AG08396 (cell line): Measurements from ENCODE around the gene HPD.
A peak's percentile ranks its signal among the peaks of the same experiment; 100 is the strongest.

ENCODE experiments used
- DNase-seq: peaks from one replicate; pipeline ENCODE4 v3.0.0; 2012; ENCODE audit warnings: low spot score, mixed read lengths

The HPD gene

GRCh38 chr12:121828826-121829225, 29.8 kb downstream of the HPD start:
- no peak for DNase-seq

- no peak for DNase-seq
Observed at GRCh38 chr12:121828306-121828705, 30.4 kb downstream of the HPD start.

DNA sequence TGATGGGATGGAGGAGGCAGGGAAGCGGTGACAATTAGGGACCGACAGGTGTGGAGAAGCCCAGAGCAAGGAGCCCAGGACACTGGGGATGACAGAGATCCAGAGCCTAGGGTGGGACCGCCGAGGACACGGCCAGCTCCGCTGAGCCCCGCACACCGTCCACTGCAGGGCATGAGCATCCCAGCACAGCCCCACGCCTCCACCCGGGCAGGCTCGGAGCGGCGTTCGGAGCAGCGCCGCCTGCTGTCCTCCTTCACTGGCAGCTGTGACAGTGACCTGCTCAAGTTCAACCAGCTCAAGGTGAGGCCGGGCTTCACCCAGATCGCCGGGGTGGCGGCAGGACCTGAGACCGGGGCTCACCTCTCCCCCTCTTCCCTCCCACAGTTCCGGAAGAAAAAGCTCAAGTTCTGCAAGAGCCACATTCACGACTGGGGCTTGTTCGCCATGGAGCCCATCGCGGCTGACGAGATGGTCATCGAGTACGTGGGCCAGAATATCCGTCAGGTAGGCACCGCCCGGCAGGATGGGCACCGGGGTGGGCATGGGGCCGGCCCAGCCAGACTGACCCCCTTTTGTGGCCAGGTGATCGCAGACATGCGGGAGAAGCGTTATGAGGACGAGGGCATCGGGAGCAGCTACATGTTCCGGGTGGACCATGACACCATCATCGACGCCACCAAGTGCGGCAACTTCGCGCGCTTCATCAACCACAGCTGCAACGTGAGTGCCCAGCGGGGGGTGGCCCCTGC, 31.1 kb downstream of the HPD start:
- DNase-seq: no peak

GRCh38 chr12:121826318-121827150, 32.1 kb downstream of the HPD start:
- no peak for DNase-seq

- DNase-seq: no peak
Observed at GRCh38 chr12:121825041-121825523, 33.6 kb downstream of the HPD start.

DNA sequence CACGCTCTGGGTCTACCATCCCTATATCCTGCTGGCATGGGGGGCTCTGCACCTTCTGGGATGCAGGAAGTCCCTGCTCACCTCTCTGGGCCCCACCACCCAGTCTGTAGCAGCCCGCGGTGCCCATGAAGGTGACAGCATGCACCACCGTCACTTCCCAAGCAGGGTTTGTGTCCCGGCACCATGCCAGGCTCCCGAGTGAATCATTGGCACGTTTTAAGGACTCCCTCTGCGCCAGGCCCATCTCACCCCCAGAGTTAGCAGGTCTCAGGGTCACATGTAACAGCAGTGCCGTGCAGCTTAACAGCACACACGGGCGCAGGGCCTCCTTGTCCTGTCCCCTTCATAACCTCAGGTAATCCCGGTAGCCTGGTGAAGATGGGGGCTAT, 34.9 kb downstream of the HPD start:
- no peak for DNase-seq

DNA sequence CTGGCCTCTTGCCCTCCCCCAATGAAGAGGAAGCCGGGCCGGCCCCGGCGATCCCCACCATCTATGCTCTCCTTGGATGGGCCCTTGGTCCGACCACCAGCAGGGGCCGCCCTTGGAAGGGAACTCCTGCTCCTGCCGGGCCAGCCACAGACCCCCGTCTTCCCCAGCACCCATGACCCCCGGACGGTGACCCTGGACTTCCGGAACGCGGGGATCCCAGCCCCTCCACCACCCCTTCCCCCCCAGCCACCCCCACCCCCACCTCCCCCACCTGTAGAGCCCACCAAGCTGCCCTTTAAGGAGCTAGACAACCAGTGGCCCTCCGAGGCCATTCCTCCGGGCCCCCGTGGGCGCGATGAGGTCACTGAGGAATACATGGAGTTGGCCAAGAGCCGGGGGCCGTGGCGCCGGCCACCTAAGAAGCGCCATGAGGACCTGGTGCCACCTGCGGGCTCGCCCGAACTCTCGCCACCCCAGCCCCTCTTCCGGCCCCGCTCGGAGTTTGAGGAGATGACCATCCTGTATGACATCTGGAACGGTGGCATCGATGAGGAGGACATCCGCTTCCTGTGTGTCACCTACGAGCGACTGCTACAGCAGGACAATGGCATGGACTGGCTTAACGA, 35.4 kb downstream of the HPD start:
- no peak for DNase-seq

DNA sequence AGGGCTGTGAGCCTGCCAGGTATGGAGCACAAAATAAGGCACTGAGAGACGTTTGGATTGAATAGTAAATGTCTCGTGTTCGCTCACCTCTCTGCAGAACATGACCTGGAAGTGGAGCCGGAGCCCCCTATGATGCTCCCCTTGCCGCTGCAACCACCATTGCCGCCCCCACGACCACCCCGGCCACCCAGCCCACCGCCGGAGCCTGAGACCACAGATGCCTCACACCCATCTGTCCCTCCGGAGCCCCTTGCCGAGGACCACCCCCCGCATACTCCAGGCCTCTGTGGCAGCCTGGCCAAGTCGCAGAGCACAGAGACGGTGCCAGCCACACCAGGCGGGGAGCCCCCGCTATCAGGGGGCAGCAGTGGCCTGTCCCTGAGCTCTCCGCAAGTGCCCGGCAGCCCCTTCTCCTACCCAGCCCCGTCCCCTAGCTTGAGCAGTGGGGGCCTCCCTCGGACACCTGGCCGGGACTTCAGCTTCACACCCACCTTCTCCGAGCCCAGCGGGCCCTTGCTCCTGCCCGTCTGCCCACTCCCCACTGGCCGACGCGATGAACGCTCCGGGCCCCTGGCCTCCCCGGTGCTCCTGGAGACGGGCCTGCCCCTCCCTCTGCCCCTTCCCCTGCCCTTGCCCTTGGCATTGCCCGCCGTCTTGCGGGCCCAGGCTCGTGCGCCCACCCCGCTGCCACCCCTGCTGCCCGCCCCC, 36.1 kb downstream of the HPD start:
- no peak for DNase-seq

DNA sequence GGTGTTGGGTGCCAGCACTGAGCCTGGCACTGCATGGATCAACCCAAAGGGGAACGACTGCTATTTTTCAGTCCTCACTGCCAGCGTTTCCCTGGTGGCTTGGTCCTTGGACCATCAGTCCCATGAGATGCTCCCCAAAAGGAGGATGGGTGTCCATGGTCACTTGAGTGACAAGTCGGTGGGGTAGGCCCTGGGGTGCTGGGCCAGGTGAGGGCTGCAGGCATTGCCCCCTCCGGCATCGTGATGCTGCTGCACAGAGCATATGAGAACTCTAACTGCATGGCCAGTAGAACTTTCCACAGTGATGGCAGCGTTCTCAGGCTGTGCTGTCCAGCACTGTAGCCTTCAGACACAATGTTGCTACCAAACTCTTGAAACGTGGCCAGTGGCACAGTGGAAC, 38.6 kb downstream of the HPD start:
- DNase-seq: no peak

DNA sequence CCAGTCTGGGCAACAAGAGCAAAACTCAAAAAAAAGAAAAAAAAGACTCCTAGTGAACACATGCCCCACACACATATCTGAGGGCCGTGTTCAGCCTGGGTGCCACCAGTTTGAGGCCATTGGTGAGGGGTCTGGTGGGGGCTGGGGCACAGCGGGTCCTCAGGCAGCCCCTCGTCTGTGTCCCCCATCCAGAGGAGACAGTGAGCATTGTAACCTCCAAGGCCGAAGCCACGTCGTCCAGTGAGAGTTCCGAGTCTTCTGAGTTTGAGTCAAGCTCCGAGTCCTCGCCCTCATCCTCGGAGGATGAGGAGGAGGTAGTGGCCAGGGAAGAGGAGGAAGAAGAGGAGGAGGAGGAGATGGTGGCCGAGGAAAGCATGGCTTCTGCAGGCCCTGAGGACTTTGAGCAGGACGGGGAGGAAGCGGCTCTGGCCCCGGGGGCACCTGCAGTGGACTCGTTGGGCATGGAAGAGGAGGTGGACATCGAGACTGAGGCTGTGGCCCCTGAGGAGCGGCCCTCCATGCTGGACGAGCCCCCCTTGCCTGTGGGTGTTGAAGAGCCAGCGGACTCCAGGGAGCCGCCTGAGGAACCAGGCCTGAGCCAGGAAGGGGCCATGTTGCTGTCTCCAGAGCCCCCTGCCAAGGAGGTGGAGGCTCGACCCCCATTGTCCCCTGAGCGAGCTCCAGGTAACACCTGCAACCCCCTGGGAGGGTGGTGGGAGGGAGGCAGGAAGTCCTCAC, 39.3 kb downstream of the HPD start:
- DNase-seq: no peak

DNA sequence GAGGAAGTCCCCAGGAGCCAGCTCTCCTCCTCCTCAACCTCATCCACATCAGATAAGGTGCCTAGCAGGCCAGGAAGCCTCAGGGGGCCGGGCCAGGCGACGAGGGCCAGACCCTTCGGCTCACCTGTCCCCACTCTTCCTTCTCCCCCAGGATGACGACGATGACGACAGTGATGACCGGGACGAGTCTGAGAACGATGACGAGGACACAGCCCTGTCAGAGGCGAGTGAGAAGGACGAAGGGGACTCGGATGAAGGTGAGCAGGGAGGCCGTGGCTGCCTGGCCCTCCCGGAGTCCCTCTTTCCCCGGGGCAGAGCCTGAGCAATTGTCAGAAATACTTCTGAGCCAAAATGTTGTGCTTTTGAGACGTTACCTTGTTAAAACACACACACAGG, 41.0 kb downstream of the HPD start:
- DNase-seq: no peak

DNA sequence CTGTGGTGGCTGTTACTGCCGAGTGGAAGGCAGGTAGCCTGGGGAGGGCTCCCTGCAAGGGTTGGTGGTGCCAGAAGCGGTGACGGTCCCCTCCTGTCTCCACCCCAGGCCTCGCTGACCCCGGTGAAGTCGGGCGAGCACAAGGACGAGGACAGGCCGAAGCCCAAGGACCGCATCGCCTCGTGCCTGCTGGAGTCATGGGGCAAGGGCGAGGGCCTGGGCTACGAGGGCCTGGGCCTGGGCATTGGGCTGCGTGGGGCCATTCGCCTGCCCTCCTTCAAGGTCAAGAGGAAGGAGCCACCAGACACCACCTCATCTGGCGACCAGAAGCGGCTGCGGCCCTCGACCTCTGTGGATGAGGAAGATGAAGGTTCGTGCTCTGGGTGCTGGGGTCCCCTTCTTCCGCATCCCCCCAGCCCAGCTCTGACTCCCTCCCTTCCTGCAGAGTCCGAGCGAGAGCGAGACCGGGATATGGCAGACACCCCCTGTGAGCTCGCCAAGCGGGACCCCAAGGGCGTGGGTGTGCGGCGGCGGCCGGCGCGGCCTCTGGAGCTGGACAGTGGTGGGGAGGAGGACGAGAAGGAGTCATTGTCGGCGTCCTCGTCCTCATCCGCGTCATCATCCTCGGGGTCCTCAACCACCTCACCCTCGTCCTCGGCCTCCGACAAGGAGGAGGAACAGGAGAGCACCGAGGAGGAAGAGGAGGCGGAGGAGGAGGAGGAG, 41.6 kb downstream of the HPD start:
- DNase-seq: no peak

DNA sequence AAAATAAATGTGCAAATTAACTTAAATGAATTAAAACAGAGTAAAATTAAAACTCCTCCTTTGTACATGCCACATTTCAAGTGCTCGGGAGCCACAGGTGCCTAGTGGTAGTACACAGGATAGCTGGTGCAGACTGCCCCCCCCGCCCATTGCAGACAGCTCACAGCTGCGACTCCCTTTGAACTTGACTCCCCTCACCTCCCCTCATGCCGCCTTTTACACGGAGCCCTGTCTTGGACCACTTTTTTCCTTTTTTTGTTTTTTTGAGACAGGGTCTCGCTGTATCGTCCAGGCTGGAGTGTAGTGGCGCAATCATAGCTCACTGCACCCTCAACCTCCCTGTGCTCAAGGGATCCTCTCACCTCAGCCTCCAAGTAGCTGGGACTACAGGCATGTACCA, 43.4 kb downstream of the HPD start:
- no peak for DNase-seq

- no peak for DNase-seq
Observed at GRCh38 chr12:121814429-121815119, 44.1 kb downstream of the HPD start.

GRCh38 chr12:121813951-121814350, 44.7 kb downstream of the HPD start:
- DNase-seq: no peak

GRCh38 chr12:121812921-121813896, 45.5 kb downstream of the HPD start:
- no peak for DNase-seq

GRCh38 chr12:121812320-121812871, 46.3 kb downstream of the HPD start:
- peak; percentile 97 for DNase-seq

DNA sequence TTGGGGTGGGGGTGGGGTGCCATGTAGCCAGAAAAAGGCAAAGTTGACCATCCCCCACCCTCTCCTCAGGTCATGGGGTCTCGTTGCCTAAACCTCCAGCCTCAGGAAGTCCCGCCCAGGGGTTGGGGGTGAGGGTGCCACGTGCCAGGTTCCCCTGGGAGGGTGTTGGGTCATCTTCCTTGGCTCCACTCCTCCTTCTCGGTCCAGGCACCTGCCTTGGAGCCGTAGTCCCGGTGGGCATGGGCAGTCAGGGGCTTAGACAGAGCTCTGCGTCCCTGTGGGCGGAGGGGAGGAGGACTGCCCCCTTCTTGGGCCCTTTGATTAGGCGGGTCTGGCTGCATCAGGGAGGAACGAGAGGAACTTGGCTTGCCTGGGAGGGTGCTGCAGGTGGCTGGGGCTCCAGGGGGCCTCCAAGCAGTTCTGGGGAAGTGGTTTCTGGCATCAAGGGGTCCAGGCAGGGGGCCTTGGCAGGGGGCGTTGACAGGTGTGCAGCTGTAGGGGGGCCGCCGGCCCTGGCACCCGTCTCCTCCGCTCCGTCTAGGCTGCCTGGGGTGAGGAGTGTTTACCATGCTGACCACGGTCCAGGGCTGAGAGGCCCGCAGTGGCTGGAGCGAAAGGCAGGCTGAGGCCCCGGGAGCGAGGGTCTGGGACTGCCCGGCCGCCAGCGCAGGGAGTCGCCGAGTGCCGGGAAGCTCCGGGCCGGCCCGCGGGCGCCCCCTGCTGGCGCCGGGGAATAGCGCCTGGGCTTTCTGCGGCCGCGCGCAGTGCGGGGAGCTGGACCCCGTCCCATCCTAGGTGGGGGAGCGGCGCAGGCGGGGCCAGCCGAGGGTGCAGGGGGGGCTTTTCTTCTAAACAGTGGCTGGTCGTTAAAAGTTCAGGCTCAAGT, 47.0 kb downstream of the HPD start:
- DNase-seq: peak; percentile 95
